Raji (cell line): Measurements from ENCODE around the gene SDK1.

Experiments
- POLR2A ChIP-seq: IDR thresholded peaks from 2 replicates; pipeline ENCODE4 v1.6.1; 2011; ENCODE audit warnings: low read depth, low read length, control low read depth; ENCODE audit not compliant: insufficient read depth

Gene SDK1

DNA sequence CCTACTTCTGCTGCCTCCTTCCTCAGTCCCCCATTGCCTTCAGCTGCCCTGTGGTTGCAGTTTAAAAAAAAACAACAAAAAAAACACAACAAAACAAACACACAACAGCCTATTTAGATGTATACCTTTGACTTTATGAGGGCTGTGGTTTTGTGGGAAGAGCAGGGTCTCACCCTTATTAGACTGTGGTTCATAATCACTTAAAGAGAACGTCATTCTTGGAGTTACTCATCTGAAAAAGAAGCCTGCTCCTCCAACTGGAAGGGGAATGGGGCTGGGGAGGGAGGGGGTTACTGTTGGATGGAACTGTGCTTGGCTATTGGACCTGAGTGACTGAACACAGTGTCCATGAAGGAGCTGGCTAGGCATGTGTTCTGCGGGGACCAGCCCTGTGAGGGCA, 48.1 kb downstream of the SDK1 start:
- TF ChIP-seq POLR2A, result no peak

DNA sequence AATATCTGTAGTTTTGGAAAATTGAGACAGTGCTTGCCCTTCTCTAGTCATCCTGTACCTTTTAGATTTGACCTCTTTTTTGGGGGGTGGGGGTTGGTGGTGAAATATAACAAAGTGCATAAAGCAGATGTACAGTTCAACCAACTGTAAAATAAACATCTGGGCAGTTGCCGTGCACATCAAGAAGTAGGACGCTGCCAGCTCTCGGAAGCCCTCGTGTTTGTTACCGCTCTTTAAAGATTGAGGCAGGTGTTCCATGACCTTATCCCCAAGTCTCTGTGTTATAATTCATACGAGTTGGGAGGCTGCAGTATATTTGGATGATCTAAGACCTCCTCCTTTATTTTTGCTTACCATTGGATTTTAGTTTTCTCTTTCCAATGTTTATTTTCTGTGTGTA, 55.1 kb downstream of the SDK1 start:
- no peak for TF ChIP-seq POLR2A

- no peak for TF ChIP-seq POLR2A
Measured at GRCh38 chr7:3358991-3359390, 57.9 kb downstream of the SDK1 start.

DNA sequence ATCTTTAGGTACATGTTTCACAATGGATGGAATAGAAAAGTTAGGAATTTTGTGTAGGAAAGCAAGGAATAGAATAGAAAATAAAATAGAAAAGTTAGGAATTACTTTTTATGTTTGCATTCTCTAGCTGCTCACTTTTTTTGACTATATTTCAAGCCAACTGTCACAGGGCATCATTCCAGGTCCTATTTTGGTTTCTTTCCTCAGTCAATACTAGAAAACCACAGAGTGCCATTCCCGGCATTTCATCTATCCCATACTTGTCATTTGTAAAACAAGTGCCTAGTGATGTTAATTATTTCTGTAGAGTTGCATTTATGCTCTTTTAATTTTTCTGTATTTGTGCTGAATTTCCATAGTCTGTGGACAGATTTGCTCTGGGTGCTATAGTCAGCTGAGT, 66.2 kb downstream of the SDK1 start:
- no peak for TF ChIP-seq POLR2A

- TF ChIP-seq POLR2A, result no peak
Measured at GRCh38 chr7:3370068-3370830, 69.2 kb downstream of the SDK1 start.

- TF ChIP-seq POLR2A, result no peak
Measured at GRCh38 chr7:3370921-3371320, 69.9 kb downstream of the SDK1 start.

DNA sequence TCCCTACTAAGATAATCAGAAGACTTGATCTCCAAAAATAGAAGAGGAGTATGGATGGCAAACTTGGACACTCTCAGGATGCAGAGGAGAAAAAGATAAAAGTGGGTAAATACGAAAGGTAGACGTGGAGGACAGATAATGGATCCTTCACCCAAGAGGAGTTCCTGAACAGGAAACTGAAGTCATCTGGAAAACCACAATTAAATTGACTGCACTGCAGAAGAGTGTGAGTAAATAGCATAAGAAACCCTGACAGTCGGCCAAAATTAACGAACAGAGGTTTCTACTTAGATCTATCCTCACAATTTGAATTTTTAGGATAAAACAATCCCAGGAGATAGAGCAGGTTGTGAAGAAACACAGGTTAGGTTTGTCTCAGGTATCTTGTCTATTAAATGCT, 70.5 kb downstream of the SDK1 start:
- no peak for TF ChIP-seq POLR2A

GRCh38 chr7:3374239-3374638, 73.2 kb downstream of the SDK1 start:
- no peak for TF ChIP-seq POLR2A

DNA sequence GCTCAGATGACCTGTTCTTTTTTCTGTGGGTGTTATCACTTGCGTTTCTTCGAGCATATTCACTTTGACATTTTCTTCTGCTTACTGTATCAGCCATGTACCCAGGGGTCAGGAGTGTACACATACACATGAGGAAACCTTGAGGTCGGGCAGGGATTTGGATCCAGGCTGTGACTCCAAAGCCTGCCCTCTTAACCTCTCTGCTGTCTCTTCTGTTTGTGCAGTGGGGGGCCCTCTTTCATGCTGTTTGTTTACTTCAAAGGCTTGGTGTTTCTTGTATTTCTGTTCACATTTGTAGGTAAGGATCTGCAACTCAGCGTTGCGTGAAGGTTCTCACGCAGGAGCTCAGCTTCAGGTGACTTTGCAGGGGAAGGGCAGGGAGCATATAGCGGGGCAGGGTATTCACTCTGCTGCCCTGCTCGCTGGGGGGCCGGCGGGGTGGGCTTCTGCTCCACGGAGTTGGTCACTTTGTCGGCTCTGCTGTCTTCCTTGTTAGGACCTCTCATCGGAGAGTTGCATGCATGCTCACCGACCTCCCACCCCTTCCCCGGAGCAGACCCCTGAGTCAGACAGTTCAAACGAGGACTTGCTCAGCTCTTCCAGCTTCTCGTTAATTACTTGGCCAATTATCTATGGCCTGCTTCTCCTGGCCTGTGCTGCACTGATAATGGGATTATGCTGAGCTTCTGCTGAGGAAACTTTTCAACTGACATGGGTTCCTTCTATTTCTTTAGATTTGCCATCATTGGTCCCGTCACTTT, 77.5 kb downstream of the SDK1 start:
- TF ChIP-seq POLR2A, result no peak

- no peak for TF ChIP-seq POLR2A
Measured at GRCh38 chr7:3380034-3380433, 79.0 kb downstream of the SDK1 start.

- no peak for TF ChIP-seq POLR2A
Measured at GRCh38 chr7:3380886-3381685, 80.0 kb downstream of the SDK1 start.

DNA sequence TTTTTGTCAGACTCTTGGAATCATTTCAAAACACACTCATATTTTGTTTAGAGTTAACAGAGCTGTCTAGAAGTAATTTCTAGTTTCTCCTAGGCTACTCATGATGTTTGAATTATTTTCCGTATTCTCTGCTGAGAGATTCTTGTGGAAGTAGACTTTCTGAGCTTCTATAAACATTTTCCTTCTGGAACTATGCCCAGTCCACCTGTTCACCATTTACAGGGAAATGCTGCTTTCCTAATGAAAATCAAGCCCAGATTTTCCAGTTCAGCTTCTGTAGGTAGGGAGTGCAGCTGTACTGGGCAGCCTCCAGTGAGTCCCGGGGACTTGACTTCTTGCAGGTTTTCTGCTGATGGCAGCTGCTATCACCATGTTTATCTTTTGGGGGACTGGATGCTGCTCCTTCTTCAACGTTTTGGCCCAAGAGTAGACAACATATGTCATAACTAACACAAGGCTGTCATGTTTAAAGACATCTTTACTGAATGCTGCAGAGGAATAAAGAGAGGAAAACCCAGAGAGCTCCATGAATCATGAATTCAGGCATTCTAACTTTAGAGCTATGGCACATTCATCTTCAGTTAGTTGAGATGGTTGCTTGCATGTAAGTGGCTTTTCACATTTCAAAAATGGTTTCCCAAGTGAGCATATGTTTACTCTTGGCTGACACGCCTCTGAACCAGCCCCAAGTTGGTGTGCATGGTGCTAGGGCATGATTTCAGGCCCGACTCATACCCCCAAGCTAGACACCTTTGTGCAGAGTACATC, 85.6 kb downstream of the SDK1 start:
- no peak for TF ChIP-seq POLR2A

- no peak for TF ChIP-seq POLR2A
Measured at GRCh38 chr7:3393862-3394261, 92.8 kb downstream of the SDK1 start.

- no peak for TF ChIP-seq POLR2A
Measured at GRCh38 chr7:3397324-3397723, 96.3 kb downstream of the SDK1 start.

DNA sequence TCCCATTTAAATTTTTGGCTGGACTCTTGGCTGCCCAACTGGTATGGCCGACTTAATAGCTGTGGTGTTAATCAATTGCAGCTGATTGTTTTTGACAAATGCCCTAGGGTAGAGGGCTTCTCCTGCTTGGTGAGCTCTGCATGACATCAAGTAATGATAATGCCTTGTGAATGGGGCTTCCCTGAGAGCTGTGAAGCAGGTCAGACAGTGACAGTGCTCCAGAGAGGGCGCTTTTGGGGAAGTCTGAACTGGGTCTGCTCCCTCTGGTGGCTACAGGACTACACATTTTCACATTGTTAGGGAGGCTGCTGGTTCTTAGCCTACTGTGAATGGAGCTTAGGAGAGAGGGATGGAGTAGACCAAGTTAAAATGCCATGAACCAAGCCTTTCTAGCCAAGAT, 98.8 kb downstream of the SDK1 start:
- TF ChIP-seq POLR2A, result no peak

DNA sequence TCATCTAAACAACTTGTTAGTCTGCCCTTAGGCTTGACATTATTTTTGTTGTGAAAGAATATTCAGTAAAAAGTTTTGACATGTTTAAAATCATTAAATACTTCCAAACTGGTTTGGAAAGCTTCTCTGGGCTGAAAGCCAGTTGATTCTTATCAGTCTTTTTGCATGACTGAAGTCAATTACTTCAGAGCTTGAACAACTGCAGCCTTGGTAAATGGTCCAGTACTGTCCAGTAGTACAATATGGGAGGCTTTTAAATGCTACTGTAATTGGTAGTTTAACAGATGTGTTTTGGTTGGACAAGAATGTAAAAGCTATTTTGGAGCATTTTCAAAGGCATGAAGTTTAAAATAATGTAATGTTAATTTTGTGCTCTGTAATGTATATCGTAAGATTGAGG, 103.4 kb downstream of the SDK1 start:
- TF ChIP-seq POLR2A, result no peak
